T-helper 17 cell (primary cell): ENCODE data around the gene PAFAH1B1. TPM values are rescaled to one million over a fixed set of nuclear protein-coding genes. Genes with fewer than 3 reads are reported as not detected.
"Not testable (repeated sequence)": the region's sequence is repeated elsewhere in the genome, so short reads cannot be mapped to it uniquely, and the experiment has no call there.

Experiments
- ATAC-seq: fragments of 150-1000 bp; cut with Tn5 transposase; 2 replicates; pipeline ENCODE4 v1.10.0; 2021; ENCODE audit warnings: mild to moderate bottlenecking, moderate library complexity
- DNase-seq, 3 donors: peaks; one replicate each; pipeline versions ENCODE4 v3.0.0 to v3.0.0-alpha.2; 2020 to 2021
- H3K9me3 ChIP-seq: one replicate; pipeline ENCODE4 v1.7.0; 2013; ENCODE audit warnings: low read length, mild to moderate bottlenecking; ENCODE audit not compliant: control insufficient read depth, poor library complexity, severe bottlenecking
- H3K27ac Mint-ChIP-seq: one replicate; pipeline ENCODE4 v1.8.0; 2022; ENCODE audit warnings: mild to moderate bottlenecking, moderate library complexity, mixed read lengths
- H3K27me3 Mint-ChIP-seq: one replicate; pipeline ENCODE4 v1.8.0; 2022; ENCODE audit warnings: mixed read lengths
- H3K36me3 Mint-ChIP-seq: one replicate; pipeline ENCODE4 v1.8.0; 2022; ENCODE audit warnings: low read depth, mixed read lengths
- H3K4me1 Mint-ChIP-seq: one replicate; pipeline ENCODE4 v1.8.0; 2022; ENCODE audit warnings: mild to moderate bottlenecking, mixed read lengths
- H3K4me3 Mint-ChIP-seq: one replicate; pipeline ENCODE4 v1.8.0; 2022; ENCODE audit warnings: mild to moderate bottlenecking, moderate library complexity, mixed read lengths
- total RNA-seq, 4 donors: library from RNA in 2 of 4; stranded (reverse) in 2 of 4; gene quantifications; one replicate each; pipeline ENCODE4 v1.2.3 and lab custom pipeline; 2022 to 2026

PAFAH1B1 gene
- total RNA-seq, 2 donors from 2014 or later: 149 to 165 TPM

- not testable (repeated sequence) for ATAC-seq, H3K36me3 Mint-ChIP-seq, H3K27ac Mint-ChIP-seq, H3K27me3 Mint-ChIP-seq, H3K4me3 Mint-ChIP-seq, H3K4me1 Mint-ChIP-seq, H3K9me3 ChIP-seq, DNase-seq
Observed at GRCh38 chr17:2679247-2679646, 85.8 kb downstream of the PAFAH1B1 start.

- no peak overlapping the region for H3K4me3 Mint-ChIP-seq
Observed at GRCh38 chr17:2680961-2681360, 87.5 kb downstream of the PAFAH1B1 start.

DNA sequence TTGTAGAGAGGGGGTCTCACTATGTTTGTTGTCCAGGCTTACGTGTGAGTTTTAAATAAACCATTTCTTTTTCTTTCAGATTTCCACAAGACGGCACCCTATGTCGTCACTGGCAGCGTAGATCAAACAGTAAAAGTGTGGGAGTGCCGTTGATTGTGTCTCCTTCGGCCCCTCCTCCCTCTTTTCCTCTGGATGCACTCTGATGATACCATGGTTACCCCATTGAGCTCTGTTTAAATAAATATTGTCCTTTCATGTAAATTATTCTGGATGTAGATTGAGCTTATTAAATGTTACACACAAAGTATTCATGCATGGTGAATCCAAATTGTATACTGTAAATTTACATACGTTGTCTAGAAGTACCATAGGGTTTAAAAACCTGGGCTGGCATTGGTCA is 88.2 kb downstream of the PAFAH1B1 start:
- Mint-ChIP-seq H3K27ac (peak overlapping the region; percentile 34), H3K27me3 (no peaks in the 10 kb centered on the region), H3K36me3 (peaks cover 4% of the 10 kb centered on the region), H3K4me3 (no peak overlapping the region), H3K4me1 (no peaks in the 10 kb centered on the region)
- ATAC-seq (no peak), DNase-seq (no peak)
- no peaks in the 10 kb centered on the region for H3K9me3 ChIP-seq

More at GRCh38 chr17:2680961-2681360, 87.5 kb downstream of the PAFAH1B1 start:
- Mint-ChIP-seq H3K27me3 (no peaks in the 10 kb centered on the region), H3K27ac (peak overlapping the region; percentile 34), H3K36me3 (peaks cover 4% of the 10 kb centered on the region), H3K4me1 (no peaks in the 10 kb centered on the region)
- no peaks in the 10 kb centered on the region for H3K9me3 ChIP-seq
- DNase-seq (no peak), ATAC-seq (no peak)

GRCh38 chr17:2682176-2682938 is 88.9 kb downstream of the PAFAH1B1 start:
- DNase-seq: no peak
- H3K27ac Mint-ChIP-seq: no peak overlapping the region
- H3K27me3 Mint-ChIP-seq: no peaks in the 10 kb centered on the region
- H3K36me3 Mint-ChIP-seq: peaks cover 4% of the 10 kb centered on the region
- H3K4me1 Mint-ChIP-seq: no peaks in the 10 kb centered on the region
- no peak overlapping the region for H3K4me3 Mint-ChIP-seq
- no peak for ATAC-seq
- H3K9me3 ChIP-seq: no peaks in the 10 kb centered on the region

- DNase-seq (no peak), ATAC-seq (no peak)
- H3K27me3 Mint-ChIP-seq: no peaks in the 10 kb centered on the region
- peaks cover 4% of the 10 kb centered on the region for H3K36me3 Mint-ChIP-seq
- peak overlapping the region; percentile 41 for H3K27ac Mint-ChIP-seq
- peaks cover 3% of the 10 kb centered on the region for H3K4me1 Mint-ChIP-seq
- H3K9me3 ChIP-seq: no peaks in the 10 kb centered on the region
- no peak overlapping the region for H3K4me3 Mint-ChIP-seq
Observed at GRCh38 chr17:2683912-2684311, 90.5 kb downstream of the PAFAH1B1 start.

- Mint-ChIP-seq H3K4me1 (peaks cover 7% of the 10 kb centered on the region), H3K27ac (peak overlapping the region; percentile 41), H3K4me3 (no peak overlapping the region), H3K27me3 (no peaks in the 10 kb centered on the region), H3K36me3 (no peaks in the 10 kb centered on the region)
- DNase-seq (no peak), ATAC-seq (no peak)
- H3K9me3 ChIP-seq: no peaks in the 10 kb centered on the region
Observed at GRCh38 chr17:2684549-2684948, 91.1 kb downstream of the PAFAH1B1 start.

DNA sequence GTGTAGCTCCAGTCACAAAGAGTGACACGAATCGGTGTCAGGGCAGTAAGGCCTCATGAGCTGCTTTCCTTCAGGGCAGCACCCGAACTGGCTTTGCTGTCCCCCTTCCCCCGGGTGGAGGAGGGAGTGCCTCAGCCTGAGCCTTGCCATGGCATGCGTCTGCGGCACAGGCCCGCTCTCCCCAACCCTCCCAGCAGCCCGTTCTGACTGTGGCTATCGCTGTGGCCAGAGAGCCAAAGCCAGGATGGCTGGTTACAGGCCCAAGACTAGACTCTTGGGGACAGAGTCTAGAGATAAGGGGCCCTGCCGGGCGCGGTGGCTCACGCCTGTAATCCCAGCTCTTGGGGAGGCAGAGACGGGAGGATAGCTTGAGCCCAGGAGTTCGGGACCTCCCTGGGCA is 92.2 kb downstream of the PAFAH1B1 start:
- no peak for DNase-seq
- no peaks in the 10 kb centered on the region for H3K27me3 Mint-ChIP-seq

DNA sequence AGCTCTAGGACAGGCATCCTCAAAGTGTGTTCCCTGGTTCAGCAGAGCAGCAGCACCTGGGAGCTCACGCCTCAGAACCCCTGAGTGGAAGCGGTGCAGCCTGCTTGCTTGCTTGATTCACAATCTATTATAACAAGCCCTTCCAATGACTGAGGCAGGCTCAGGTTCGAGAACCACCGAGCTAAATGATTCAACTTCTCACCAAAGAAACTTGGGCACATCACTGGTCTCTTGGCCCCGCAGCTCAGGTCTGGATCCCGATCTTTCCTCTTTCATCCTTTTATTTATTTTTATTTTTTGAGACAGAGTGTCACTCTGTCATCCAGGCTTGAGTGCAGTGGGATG is 93.6 kb downstream of the PAFAH1B1 start:
- peak overlapping the region; percentile 92 for H3K27ac Mint-ChIP-seq
- ATAC-seq (no peak), DNase-seq (no peak)
- H3K4me3 Mint-ChIP-seq: no peak overlapping the region
- H3K4me1 Mint-ChIP-seq: peaks cover 7% of the 10 kb centered on the region
- H3K9me3 ChIP-seq: no peaks in the 10 kb centered on the region
- H3K27me3 Mint-ChIP-seq: no peaks in the 10 kb centered on the region
- H3K36me3 Mint-ChIP-seq: no peaks in the 10 kb centered on the region

More for the DNA sequence above, 92.2 kb downstream of the PAFAH1B1 start:
- Mint-ChIP-seq H3K27ac (no peak overlapping the region), H3K4me1 (peaks cover 7% of the 10 kb centered on the region), H3K36me3 (no peaks in the 10 kb centered on the region), H3K4me3 (no peak overlapping the region)
- H3K9me3 ChIP-seq: no peaks in the 10 kb centered on the region
- ATAC-seq: no peak

DNA sequence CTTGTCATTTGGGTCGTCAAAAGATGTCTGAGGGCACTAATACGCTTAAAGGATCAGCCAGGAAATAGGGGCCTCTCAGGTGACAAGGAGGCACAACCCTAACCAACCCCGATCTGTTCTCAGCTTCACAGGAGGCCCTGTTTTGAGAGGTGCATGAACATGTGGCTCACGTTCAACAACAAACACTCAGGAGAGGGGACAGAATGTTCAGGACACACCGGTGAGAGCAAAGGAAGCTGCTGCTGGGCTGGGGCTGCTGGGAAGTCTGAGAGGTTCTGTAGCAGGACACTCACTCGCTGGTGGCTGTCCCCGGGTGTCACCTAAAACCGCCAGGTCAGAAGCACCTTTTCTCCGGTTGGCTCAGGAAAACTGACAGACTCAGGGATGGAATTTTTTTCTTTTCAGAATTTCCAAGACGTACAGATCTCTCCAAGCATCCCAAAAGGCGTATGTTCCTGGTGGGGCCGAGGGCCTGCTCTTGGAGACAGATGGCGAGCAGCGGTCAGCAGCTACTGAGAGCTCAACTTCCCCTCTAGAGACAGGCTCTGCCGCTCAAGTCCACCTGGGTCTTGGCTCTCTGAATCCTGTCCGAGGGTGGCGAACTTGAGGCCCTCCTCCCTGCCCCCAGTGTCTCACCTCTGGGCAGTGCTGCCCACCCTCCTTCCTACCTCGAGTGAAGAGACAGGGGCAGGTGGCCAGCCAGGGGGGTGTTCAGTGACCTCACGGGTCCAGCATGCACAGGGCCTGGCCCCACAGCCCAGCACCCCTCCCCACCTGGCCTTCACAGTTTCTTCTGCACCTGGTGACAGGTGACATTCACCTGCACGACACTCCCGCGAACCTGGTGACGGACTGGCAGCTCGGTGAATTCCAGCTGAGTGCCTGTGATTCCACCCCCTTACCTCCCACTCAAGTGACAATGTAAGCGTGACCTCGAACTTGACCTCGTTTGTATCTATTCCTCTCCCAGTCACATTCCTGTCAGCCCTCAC is 95.2 kb downstream of the PAFAH1B1 start:
- H3K4me3 Mint-ChIP-seq: peak overlapping the region; percentile 58
- H3K4me1 Mint-ChIP-seq: peaks cover 7% of the 10 kb centered on the region
- no peaks in the 10 kb centered on the region for H3K9me3 ChIP-seq
- no peaks in the 10 kb centered on the region for H3K36me3 Mint-ChIP-seq
- peak overlapping the region; percentile 92 for H3K27ac Mint-ChIP-seq
- ATAC-seq (peak; percentile 24), DNase-seq (no peak)
- no peaks in the 10 kb centered on the region for H3K27me3 Mint-ChIP-seq

- DNase-seq (no peak), ATAC-seq (peak; percentile 68)
- no peaks in the 10 kb centered on the region for H3K9me3 ChIP-seq
- H3K36me3 Mint-ChIP-seq: no peaks in the 10 kb centered on the region
- H3K4me1 Mint-ChIP-seq: peaks cover 7% of the 10 kb centered on the region
- no peaks in the 10 kb centered on the region for H3K27me3 Mint-ChIP-seq
- H3K4me3 Mint-ChIP-seq: peak overlapping the region; percentile 58
- H3K27ac Mint-ChIP-seq: peak overlapping the region; percentile 92
Observed at GRCh38 chr17:2689411-2690164, 96.1 kb downstream of the PAFAH1B1 start.

- no peaks in the 10 kb centered on the region for H3K36me3 Mint-ChIP-seq
- DNase-seq (no peak), ATAC-seq (no peak)
- H3K4me1 Mint-ChIP-seq: peaks cover 7% of the 10 kb centered on the region
- peak overlapping the region; percentile 92 for H3K27ac Mint-ChIP-seq
- peak overlapping the region; percentile 36 for H3K4me3 Mint-ChIP-seq
- no peaks in the 10 kb centered on the region for H3K9me3 ChIP-seq
- H3K27me3 Mint-ChIP-seq: no peaks in the 10 kb centered on the region
Observed at GRCh38 chr17:2690165-2691068, 97.0 kb downstream of the PAFAH1B1 start.
